ENCODE data around the gene SHB.
A peak's percentile ranks its signal among the peaks of the same experiment; 100 is the strongest.

The SHB gene, protein sequence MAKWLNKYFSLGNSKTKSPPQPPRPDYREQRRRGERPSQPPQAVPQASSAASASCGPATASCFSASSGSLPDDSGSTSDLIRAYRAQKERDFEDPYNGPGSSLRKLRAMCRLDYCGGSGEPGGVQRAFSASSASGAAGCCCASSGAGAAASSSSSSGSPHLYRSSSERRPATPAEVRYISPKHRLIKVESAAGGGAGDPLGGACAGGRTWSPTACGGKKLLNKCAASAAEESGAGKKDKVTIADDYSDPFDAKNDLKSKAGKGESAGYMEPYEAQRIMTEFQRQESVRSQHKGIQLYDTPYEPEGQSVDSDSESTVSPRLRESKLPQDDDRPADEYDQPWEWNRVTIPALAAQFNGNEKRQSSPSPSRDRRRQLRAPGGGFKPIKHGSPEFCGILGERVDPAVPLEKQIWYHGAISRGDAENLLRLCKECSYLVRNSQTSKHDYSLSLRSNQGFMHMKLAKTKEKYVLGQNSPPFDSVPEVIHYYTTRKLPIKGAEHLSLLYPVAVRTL

GRCh38 chr9:38068701-38069628, at the start of gene SHB:
Gene SHB (minus strand): TSS chr9:38069227. CDS start chr9:38068645, 582 bp downstream.
- H3K4me3 ChIP-seq (ENCODE audit: low read depth, low read length) = peak within 1 kb of the TSS; percentile 63

DNA sequence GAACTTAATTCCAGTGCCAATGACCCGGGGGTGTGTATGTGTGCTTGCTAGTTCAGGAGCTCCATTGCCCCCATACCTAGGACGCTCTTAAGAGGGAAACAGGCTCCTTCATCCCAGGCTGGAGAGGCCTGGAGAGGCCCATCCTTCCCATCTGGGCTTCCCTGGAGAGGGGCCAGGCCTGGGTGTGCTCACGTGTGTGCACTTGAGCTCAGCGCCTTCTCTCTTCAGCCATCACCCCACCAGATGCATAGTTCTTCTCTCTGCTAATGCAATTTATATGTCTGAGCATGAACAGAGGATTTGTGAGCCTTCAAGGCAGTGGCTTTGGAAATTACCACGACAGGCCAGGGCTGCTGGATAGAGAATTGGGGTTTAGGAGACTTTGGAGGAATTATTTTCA, 48.6 kb upstream of the SHB start:
- H3K4me3 ChIP-seq (ENCODE audit: low read depth, low read length) = no peak overlapping the region

GRCh38 chr9:38114905-38115304, 45.9 kb upstream of the SHB start:
- H3K4me3 ChIP-seq (ENCODE audit: low read depth, low read length) = no peak overlapping the region

DNA sequence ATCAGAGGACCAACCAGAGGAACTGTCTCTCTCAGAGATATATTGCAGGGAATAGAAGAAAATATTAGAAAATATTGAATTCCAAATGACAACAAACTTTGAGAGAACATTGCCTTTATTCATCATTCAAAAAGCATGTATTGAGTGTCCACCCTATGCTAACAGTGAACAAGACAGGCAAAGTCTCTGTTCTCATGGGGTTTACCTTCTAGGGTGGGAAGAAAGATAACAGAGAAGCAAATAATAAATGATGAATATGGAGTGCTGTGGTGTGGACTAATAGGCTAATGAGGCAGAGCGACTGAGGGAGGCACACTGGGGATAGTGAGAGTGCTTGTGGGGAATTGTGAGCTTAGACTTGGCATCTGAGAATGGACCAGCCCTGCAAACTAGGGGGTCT, 43.4 kb upstream of the SHB start:
- H3K4me3 ChIP-seq (ENCODE audit: low read depth, low read length) = no peak overlapping the region

- H3K4me3 ChIP-seq (ENCODE audit: low read depth, low read length) = no peak overlapping the region
Measured at GRCh38 chr9:38112049-38112448, 43.0 kb upstream of the SHB start.

DNA sequence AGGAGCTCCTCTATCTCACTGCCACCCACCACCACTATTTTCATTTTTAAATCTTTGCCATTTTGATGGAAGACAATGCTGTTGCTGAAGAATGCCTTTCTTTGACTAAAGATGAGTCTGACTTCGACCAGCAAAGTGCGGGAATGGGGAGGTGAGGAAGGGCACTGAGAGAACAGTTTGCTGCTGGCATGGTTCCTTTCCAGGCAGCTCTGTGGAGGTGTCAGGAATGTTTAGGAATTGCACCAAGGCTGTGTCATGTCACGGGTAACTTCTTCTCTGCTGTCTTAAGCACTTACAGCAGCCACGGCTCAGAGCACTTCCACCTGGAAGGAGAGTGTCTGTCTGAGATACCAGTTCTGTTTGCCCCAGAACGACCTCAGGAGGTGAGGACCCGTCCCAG, 41.4 kb upstream of the SHB start:
- H3K4me3 ChIP-seq (ENCODE audit: low read depth, low read length) = no peak overlapping the region

DNA sequence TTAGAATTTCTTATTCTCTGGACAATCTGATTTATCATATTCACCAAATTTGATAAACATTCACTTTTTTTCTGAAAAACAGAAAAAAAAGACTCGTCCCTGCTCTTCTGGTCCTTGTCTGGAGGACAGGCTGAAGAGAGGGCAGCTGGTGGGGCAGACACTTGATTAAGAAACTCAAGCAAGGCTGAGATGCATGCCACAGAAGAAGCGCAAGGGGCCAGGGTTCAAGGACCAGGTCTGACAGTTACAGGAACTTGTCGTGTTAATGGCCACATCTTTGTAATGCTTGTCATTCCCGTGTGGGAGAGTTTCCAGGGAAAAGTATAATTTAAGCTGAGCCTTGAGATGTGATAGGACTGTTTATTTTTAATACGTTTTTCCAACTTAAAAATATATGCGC, 40.6 kb upstream of the SHB start:
- no peak overlapping the region for H3K4me3 ChIP-seq (ENCODE audit: low read depth, low read length)

DNA sequence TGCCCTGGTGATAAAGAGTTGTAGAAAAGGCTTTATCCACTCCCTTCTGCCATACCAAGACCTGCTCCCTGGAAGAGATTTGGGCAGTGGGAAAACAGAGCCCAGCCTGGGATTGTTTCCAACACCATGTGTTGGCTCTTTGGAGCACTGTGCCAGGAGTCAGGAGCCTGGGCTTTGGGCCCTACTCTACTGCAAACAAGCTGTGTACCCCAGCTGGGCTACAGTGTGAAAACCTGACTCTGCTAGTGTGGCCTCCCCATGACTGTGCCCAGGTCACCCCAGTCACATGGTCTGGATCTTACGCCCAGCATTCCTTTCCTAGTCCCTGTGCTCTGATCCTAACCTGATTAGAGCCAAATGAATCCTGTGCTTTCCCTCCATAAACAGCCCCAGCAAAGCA, 39.3 kb upstream of the SHB start:
- no peak overlapping the region for H3K4me3 ChIP-seq (ENCODE audit: low read depth, low read length)

DNA sequence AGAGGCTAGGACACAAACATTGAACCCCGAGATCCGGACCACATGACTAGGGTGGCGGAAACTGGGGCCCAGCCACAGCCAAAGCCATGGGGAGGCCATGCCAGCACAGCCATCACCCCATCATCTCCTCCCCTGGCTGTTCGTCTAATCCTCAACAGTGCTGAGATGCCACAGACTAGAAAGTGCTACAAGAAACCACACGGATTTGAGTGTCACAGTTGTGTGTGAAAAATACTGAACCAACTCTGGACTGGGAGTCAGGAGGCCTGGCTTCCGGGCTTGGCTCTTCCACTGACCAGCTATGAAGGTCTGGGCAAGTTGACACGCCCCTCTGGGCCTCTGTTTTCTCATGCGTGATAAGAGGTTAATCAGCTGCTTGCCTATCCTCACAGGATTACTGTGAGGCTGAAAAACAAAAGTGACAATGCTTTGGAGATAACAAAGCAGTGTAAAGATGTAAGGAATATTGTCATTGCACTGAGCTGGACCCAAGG, 38.8 kb upstream of the SHB start:
- no peak overlapping the region for H3K4me3 ChIP-seq (ENCODE audit: low read depth, low read length)

DNA sequence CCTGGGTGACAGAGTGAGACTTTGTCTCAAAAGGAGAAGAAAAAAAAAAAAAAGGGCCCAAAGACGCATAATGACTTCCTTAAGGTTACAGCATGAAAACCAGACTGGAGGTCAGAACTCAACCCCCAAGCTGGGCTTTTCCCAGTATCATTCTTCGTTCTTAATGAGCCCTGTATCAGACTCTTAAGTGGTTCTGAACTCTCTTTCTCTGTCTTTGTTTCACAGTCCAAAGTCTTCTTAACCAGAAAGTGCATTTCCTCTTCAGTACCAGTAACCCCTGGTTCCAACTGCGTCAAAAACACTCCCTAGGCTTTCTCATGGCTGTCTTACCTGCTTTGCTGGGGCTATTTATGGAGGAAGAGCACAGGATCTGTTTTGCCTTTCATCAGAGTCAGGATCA, 38.4 kb upstream of the SHB start:
- H3K4me3 ChIP-seq (ENCODE audit: low read depth, low read length) = no peak overlapping the region

GRCh38 chr9:38106488-38106887, 37.5 kb upstream of the SHB start:
- H3K4me3 ChIP-seq (ENCODE audit: low read depth, low read length) = no peak overlapping the region

GRCh38 chr9:38103340-38103739, 34.3 kb upstream of the SHB start:
- H3K4me3 ChIP-seq (ENCODE audit: low read depth, low read length) = no peak overlapping the region

DNA sequence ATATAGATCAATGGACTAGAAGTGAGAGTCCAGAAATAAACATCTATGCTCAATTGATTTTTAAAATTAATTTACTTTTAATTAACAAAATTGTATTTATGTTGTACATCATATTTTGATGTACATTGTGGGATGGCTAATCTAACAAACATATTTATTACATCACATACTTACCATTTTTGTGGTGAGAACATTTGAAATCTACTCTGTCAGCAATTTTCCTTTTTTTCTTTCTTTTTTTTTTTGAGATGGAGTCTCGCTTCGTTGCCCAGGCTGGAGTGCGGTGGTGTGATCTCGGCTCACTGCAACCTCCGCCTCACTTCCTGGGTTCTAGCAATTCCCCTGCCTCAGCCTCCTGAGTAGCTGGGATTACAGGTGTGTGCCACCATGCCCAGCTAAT, 32.4 kb upstream of the SHB start:
- H3K4me3 ChIP-seq (ENCODE audit: low read depth, low read length) = no peak overlapping the region

- H3K4me3 ChIP-seq (ENCODE audit: low read depth, low read length) = no peak overlapping the region
Measured at GRCh38 chr9:38096238-38096805, 27.3 kb upstream of the SHB start.

DNA sequence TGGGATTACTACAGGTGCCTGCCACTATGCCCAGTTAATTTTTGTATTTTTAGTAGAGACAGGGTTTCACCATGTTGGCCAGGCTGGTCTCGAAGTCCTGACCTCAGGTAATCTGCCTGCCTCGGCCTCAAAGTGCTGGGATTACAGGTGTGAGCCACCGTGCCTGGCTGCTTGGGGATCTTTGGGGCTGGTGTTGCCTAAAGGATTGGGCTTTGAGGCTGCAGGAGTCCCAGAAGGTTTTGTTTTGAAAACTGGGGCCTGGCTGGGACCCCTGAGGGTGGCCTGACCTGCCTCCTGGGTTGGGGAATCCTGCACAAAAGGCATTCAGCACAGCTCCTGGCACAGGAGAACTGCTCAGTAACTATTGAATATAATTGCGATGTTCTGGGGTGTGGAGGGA, 25.1 kb upstream of the SHB start:
- H3K4me3 ChIP-seq (ENCODE audit: low read depth, low read length) = no peak overlapping the region

- no peak overlapping the region for H3K4me3 ChIP-seq (ENCODE audit: low read depth, low read length)
Measured at GRCh38 chr9:38092656-38093055, 23.6 kb upstream of the SHB start.

DNA sequence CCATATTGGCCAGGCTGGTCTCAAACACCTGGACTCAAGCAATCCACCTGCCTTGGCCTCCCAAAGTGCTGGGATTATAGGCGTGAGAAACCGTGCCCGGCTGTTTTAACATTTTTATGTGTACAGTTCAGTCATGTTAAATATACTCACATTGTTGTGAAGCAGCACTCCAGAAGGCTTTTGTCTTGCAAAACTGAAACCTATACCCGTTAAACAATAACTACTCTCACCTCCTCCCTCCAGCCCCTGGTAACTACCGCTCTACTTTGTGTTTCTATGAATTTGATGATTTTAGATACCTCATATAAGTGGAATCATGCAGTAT, 23.1 kb upstream of the SHB start:
- H3K4me3 ChIP-seq (ENCODE audit: low read depth, low read length) = no peak overlapping the region

- no peak overlapping the region for H3K4me3 ChIP-seq (ENCODE audit: low read depth, low read length)
Measured at GRCh38 chr9:38091310-38092199, 22.5 kb upstream of the SHB start.

DNA sequence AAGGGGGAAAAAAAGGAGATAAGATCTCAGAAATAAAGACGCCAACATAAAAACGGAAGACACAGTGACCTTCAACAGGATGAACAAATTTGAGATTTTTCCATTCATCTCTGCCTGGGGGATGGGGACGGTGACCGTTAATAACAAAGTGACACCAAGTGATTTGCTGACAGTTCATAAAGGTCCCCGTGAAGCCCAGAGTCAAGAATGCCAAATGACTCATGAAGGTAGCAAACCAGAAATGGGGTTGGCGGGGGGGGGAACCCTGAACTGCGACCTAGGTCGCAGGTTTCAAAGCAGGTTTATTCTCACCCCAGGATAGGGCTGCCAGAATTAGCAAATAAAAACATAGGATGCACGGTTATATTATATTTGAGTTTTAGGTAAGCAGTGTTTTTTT, 21.1 kb upstream of the SHB start:
- H3K4me3 ChIP-seq (ENCODE audit: low read depth, low read length) = no peak overlapping the region

- no peak overlapping the region for H3K4me3 ChIP-seq (ENCODE audit: low read depth, low read length)
Measured at GRCh38 chr9:38089387-38090165, 20.5 kb upstream of the SHB start.

All from iPS-11a (cell line).